Skeletal muscle cell (primary cell): ENCODE data around the gene PTPRO.

Experiments used
- DNase-seq: peaks from one replicate; pipeline ENCODE4 v3.0.0-alpha.2; 2010; ENCODE audit warnings: low read depth
- H3K4me3 ChIP-seq: 2 replicates; pipeline ENCODE4 v1.5.1; 2011; ENCODE audit warnings: low read depth, mild to moderate bottlenecking, control low read depth, low read length, moderate library complexity

PTPRO gene

DNA sequence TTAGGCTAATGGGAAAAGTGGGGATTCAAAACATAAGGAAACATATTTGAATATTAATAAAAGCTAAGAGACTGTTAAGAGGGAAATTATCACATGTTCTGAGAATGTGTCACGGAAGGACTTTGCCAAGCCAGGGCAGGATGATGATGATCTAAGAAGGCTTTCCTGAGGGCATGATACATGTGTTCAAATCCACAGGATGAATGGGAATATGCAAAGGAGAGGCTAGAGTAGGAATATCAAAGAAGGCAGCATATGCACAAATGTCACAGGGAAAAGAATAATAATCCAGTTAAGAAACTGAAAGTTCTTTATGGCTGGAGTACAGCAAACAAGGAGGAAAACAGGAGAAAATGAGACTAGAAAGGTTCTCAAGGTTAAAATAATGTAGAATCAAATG, 107.0 kb downstream of the PTPRO start:
- no peak overlapping the region for H3K4me3 ChIP-seq
- DNase-seq = no peak

DNA sequence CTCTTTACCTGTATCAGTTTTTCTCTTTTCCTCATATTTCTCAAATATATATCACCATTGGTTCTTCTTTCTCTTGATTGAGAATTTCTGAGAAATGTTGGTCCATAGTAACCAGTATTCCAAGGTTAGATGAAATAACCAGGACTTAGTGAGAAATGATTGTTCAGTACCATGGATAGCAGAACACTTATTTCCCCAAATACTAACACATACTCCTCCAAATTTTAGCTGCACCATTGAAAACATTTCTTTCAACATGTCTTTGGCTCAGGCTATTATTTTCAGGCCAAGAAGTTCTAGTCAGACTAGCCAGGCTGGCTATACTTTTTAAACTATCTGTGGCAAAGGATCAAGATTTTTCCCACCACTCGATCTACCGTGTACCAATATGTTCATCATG, 113.3 kb downstream of the PTPRO start:
- no peak overlapping the region for H3K4me3 ChIP-seq
- no peak for DNase-seq

DNA sequence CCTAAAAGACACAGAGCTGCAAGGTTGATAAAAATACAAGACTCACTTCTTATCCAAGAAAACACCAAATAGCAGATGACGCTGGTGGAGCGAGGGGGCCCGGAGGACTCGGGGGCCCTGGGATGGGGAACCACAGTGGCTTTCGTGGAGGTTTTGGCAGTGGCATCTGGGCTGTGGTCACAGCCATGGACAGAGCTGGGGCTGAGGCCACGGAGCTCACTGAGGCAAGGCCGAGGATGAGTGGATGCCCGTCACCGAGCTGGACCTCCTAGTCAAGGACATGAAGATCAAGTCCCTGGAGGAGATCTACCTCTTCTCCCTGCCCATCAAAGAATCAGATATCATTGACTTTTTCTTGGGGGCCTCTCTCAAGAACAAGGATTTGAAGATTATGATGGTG, 117.2 kb downstream of the PTPRO start:
- no peak for DNase-seq
- no peak overlapping the region for H3K4me3 ChIP-seq

DNA sequence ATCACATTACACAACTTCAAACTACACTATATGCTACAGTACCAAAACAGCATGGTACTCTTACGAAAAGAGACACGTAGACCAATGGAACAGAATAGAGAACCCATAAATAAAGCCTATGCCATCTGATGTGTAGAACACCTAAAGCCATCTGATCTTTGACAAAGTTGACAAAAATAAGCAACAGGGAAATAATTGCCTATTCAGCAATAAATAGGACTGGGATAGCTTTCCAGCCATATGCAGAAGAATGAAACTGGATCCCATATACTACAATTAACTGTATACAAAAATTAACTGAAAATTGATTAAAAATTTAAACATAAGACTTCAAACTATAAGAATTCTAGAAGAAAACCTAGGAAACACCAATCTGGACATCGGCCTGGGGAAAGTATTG, 120.7 kb downstream of the PTPRO start:
- no peak for DNase-seq
- no peak overlapping the region for H3K4me3 ChIP-seq

DNA sequence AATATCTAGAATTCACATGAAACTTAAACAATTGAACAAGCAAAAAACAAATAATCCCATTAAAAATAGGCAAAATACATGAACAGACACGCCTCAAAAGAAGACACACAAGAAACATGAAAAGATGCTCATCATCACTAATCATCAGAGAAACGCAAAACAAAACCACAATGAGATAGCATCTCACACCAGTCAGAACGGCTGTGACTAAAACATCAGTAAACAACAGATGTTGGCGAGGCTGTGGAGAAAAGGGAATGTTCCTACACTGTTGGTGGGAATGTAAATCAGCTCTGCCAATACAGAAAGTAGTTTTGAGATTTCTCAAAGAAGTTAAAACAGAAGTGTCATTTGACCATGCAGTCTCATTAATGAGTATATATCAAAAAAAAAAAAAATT, 121.3 kb downstream of the PTPRO start:
- DNase-seq = no peak
- no peak overlapping the region for H3K4me3 ChIP-seq

DNA sequence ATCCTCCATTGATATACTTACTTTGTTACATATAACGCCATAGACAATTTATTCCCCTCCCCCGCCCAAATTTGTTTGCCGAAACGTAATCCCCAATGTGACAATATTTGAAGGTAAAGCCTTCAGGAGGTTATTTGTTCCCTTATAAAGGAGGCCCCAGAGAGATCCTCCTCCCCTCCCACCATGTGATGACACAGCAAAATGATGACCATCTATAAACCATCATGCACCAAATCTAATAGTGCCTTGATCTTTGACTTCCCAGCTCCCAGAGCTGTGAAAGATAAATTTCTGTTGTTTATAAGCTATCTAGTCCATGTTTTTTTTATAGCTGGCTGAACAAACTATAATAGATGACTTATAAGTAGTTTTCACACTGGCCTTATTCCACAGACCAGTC, 122.2 kb downstream of the PTPRO start:
- DNase-seq = no peak
- H3K4me3 ChIP-seq = no peak overlapping the region

DNA sequence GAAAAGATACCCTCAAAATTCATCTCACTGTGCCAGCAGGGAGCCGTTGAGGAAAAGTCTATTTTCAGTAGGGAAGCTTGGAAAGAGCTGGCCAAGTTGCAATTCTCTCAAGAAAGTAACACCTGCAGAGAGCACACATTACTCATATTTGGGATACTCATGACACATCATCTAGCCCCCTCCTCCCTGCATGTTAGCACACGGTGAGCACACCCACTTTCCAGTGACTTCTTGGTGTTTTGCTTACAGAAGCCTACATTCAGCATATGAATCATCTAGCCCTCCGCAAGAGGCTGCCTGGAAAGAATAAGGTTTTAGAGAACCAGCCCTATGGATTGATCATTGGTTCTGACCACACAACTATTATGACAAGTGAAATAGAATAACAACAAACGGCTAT, 124.5 kb downstream of the PTPRO start:
- H3K4me3 ChIP-seq = no peak overlapping the region
- peak; percentile 22 for DNase-seq

DNA sequence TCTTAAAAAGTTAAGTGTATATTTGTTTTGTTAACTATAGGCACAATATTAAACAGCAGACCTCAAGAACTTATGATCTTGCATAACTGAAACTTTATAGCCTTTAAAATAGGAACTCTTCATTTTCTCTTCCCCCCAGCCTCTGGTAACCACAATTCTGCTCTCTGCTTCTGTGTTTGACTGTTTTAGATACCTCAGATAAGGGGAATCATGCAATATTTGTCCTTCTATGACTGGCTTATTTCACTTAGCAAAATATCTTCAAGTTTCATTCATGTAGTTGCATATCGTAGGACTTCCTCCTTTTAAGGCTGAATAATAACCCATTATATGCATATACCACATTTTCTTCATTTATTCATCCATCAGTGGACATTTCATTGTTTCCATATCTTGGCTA, 131.3 kb downstream of the PTPRO start:
- no peak overlapping the region for H3K4me3 ChIP-seq
- no peak for DNase-seq

DNA sequence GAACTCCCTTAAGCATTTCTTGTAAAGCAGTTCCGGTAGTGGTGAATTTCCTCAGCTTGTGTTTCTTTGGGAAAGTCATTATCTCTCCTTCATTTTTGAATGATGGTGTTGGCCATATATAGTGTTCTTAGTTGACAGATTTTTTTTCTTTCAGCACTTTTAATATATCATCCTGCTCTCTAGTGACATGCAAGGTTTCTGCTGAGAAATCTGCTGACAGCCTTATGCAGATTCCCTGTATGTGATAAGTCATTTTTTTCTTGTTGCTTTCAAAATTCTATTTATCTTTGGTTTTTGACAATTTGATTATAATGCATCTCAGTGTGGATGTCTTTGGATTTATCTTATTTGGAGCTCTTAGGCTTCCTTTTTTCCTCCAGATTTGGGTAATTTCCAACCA, 135.7 kb downstream of the PTPRO start:
- DNase-seq = no peak
- no peak overlapping the region for H3K4me3 ChIP-seq

DNA sequence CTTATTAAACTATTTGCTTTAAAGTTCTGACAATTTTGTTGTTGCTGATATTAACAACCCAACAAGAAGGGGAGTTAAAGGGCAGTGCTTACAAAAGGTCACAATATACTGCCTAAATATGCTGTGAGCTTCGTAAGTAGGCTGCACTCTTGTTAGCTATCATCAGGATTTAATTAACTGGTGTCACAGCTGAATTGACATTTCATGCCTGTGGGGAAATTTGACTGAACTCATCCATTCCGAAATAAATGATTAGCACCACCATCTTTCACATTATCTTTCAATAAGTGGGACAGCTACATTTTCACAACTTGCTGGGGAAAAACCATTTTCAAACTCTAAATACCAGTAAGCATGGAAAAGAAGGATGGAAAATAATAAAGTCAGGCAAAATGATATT, 146.6 kb downstream of the PTPRO start:
- no peak overlapping the region for H3K4me3 ChIP-seq
- DNase-seq = no peak

DNA sequence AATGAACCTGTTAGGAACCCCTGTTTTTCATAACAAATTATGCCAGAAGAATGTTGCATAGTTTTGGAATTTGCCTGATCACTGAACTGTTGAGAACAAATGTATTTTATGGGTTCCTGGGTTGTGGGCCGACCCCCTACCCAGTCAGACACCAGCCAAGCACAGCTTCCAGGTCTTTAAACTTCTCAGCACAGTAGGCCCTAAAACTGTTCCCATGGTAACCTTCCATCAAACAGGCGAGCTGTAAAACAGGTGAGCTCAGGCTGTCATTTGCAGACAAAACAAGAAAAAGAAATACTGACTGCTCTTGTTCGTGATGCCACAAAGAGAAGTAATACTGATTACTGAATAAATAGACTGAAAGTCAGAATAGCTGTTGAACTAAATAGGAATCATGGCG, 147.0 kb downstream of the PTPRO start:
- no peak for DNase-seq
- H3K4me3 ChIP-seq = no peak overlapping the region

DNA sequence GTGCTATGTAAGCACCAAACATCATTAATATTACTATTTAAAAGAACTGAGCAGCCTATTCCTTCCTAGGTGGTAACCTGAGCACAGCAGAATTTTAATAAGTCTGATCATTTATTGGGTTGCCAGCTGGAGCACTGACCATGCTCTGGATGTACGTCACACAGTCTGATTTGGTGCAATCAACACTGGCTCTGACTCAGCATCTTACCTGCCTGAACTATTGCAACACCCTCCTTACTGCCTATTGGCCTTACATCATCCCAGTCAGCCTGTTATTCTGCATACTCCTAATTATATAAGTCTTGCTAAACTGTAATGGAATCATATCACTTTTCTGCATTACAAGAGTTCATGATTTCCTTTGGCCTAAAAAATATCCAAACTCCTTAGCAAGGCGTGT, 149.7 kb downstream of the PTPRO start:
- H3K4me3 ChIP-seq = no peak overlapping the region
- no peak for DNase-seq

DNA sequence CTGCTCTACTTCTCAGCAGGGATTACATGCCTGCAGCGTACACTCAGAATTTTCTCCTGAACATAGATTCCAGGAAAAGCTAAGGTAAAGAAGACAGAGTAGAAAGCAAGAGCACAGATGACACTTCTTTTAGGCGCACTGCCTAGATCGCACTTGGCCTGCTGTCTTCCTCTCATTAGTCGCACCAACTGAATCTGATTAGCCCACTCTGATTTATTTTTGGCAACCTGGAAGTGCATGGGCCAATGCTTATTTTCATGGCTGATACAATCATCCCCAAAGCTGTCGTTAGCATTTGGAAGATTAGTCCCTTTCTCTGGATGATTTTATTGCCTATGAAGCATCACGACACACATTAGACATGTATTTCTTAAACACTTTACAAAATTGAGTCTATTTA, 152.5 kb downstream of the PTPRO start:
- no peak for DNase-seq
- H3K4me3 ChIP-seq = no peak overlapping the region

DNA sequence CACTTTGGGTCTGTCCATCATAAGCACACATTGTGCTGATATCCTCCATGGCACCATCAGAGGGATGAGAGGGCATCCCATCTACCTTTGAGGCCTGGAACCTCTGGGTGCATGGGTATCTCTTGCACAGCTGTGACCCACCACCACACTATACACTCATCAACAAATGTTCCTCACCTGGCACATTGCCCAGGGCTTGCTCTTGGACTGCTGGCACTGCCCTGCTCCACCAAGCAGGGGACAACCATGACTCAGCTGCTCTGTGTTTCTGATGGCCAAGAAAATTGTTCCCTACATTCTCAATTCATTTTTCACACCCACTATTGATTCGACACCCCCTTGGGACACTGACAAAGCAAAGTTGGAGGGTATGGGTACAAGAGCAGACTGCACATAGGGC, 155.5 kb downstream of the PTPRO start:
- H3K4me3 ChIP-seq = no peak overlapping the region
- no peak for DNase-seq

DNA sequence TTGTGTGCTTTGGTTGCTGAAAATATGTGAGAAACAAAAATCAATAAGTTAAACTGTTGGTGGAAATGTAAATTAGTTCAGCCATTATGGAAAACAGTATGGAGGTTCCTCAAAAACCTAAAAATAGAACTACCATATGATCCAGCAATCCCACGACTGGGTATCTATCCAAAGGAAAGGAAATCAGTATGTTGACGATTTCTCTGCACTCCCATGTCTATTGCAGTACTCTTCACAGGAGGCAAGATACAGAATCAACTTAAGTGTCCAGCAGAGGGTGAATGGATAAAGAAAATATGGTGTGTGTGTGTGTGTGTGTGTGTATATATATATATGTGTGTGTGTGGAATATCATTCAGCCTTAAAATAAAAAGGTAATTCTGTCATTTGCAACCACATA, 159.5 kb downstream of the PTPRO start:
- no peak overlapping the region for H3K4me3 ChIP-seq
- no peak for DNase-seq

DNA sequence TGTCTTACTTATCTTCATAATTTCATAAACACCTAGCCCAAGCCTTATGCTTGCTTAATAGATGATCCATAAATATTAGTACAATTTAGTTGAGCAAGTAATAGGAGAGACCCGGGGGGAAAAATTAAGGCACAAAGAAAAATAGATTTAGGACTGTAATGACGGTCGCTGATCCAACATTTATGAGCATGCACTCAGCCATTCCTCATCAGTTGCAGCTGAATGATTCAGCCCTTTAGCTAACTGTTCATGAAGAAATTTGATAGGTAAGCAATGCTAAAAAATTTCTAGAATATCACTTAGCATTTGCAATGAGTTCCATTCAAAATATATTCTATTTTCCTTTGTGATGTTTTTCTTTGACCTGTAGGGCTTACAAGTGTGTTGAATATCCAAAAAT, 163.2 kb downstream of the PTPRO start:
- DNase-seq = no peak
- H3K4me3 ChIP-seq = no peak overlapping the region

DNA sequence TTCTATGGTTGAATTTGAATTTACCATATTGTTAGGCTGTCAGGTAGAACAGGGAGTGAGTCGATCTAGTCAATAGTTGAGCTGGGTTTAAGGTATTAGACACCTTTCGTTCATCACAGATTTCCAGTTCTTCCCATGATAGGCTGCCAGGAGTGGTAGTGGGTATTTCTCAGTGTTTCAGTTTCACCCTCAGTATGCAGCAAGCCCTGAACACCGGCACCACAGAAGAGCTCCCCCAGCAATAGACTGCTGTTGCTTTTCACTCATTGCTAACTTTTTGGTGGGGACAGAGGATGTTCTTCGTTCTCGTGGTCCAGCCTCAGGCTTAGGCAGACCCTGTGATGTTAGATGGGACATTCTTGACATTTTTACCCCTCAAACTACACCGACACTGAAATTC, 164.6 kb downstream of the PTPRO start:
- DNase-seq = no peak
- H3K4me3 ChIP-seq = no peak overlapping the region

DNA sequence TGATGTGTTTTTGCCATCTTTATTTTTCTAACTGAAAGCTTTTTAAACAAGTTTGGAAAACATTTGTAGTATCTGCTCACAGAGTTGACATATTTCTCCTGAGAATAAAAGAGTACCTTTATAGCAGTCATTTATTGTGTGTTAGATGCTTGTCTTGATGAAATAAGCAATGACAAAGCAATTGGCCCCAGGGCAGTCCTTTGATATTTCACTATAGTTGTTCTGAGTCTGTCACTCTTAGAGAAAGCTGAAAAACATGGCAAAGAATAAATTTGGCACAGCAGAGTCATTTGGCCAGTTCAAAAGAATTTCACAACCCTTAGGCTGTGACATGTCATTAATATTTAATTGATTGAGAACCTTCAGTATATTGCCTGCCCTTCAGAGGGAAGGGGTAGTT, 166.2 kb downstream of the PTPRO start:
- DNase-seq = no peak

DNA sequence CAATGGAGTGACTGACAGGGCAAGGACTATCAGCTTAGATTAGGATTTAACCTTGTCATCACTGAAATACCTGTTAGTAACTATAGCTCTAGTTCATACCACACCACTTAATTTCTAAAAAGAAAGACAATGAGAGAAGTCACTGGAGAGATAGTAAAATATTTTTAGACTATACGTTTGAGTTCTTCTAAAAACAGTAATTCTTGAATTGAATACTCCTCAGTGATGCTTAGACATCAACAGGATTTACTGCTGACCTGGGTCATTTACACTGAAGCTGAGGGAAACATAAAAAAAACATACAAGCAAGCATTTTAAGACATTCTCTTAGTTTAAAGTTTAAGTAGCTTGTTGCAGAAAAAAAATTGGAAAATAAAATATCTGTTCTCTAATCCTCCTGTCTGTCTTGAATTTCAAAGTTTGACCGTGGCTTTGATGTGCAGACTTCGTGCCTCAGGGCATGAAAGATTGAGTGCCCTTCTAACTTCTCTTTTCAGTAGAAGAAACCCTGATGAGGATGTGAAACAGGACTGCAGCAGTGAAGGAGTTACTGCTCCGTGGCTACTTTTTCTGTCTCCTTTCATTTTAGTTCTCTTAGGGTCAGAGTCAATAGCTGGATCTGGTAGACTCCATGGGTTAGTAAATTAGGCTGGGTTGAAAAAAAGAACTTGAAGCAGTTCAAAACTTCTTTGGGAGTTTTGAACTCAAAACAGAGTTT, 172.2 kb downstream of the PTPRO start:
- no peak for DNase-seq
- H3K4me3 ChIP-seq = no peak overlapping the region

More for the DNA sequence above, 166.2 kb downstream of the PTPRO start:
- no peak overlapping the region for H3K4me3 ChIP-seq

DNA sequence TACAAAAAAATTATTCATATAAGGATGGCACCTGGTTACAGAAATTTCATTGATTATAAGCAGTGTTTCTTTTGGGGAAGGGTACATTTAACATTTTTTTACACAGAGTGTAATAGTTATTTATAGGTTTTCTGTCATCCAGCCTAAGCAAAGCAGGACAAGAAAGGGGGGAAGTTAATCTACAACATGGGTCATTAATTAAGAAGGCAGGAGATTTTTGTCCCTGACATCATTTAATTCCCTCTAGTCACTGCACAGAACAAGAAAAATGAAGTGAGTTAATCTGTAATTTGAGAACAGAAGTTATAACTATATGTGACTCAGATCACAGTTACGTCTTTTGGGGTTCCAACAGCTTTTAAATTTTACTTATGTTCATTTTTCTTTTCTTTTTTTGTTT, 173.4 kb downstream of the PTPRO start:
- DNase-seq = no peak
- no peak overlapping the region for H3K4me3 ChIP-seq

DNA sequence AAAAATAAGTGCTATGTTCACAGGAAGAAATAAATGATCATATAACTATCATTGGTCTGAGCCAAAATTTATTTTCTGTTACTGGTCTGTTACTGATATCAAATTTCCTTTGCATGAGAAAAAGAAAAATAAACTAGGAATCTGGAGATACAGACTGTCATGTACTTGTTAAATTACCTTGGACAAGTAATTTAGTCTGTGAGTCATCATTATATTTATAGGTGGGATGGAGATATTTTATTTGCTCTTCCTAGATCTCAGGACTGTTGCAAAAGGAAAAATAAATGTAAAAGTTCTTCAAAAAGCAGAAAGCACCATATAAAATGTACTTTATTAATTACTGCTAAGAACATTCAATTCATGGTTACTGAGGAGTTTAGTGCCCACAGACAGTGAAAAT, 174.4 kb downstream of the PTPRO start:
- no peak overlapping the region for H3K4me3 ChIP-seq
- no peak for DNase-seq

DNA sequence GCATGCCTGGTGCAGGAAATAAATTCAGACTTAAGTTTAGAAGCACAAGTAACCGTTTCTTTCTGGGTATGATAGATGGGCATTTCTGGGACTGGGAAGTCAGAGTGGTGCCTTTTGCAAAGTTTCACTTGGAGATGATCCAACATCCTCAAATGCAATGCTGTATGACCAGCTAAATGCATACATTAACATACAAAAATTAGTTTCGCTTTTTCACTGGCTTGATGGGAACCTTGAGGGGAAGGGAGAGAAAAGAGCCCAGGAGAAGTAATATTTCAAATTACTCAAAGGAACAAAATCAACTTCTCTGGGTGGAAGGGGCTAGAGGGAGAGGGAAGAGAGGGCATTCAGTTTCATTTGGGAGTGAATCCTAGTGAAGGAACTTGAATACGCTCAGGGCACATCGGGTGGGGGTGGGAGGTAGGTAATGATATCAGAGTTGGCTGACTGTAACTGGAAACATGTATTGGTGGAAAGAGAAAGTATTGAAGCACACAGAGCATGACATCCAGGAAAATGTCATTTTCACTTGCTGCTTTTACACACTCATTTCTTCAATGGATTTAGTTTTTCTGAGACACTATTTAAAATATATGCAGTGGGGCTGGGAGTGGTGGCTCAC, 175.5 kb downstream of the PTPRO start:
- H3K4me3 ChIP-seq = no peak overlapping the region
- no peak for DNase-seq
